ENCODE measurements around the gene DAB1. TPM values are rescaled to one million over a fixed set of nuclear protein-coding genes. Genes with fewer than 3 reads are reported as not detected.

The DAB1 gene
- total RNA-seq, 3 donors from 2014 or later = 0.61 to 2.0 (median 0.92) TPM

DNA sequence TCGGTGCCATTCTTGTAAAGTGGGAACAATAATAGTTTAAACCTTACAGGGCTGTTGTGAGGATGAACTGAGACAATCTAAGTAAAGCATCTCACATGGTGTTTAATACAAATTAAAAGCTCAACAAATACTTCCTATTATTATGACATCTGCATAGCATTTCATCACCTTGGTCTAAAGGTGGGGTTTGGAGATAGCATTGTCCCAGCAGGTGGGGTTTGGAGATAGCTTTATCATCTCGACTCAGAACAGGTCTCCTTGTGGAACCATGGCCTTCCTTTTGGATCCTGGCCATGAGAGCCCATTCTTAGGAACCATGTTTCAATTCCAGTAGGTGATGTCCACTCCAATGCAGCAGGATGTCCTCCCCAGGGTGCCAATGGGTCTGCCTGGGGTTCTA, 437.5 kb downstream of the DAB1 start:
- DNase-seq (no peak), ATAC-seq (no peak)
- Histone ChIP-seq H3K9me3 (no peaks in the 10 kb centered on the region), H3K36me3 (ENCODE audit: low read depth) (no peaks in the 10 kb centered on the region), H3K4me1 (ENCODE audit: low read depth) (no peaks in the 10 kb centered on the region), H3K4me3 (no peak overlapping the region)
- TF ChIP-seq, protein P1, sequence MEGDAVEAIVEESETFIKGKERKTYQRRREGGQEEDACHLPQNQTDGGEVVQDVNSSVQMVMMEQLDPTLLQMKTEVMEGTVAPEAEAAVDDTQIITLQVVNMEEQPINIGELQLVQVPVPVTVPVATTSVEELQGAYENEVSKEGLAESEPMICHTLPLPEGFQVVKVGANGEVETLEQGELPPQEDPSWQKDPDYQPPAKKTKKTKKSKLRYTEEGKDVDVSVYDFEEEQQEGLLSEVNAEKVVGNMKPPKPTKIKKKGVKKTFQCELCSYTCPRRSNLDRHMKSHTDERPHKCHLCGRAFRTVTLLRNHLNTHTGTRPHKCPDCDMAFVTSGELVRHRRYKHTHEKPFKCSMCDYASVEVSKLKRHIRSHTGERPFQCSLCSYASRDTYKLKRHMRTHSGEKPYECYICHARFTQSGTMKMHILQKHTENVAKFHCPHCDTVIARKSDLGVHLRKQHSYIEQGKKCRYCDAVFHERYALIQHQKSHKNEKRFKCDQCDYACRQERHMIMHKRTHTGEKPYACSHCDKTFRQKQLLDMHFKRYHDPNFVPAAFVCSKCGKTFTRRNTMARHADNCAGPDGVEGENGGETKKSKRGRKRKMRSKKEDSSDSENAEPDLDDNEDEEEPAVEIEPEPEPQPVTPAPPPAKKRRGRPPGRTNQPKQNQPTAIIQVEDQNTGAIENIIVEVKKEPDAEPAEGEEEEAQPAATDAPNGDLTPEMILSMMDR (IDR thresholded peaks at IDR 0.05) = no peak
- intact Hi-C loops (cut with DNase I, micrococcal nuclease) = no loop called here

DNA sequence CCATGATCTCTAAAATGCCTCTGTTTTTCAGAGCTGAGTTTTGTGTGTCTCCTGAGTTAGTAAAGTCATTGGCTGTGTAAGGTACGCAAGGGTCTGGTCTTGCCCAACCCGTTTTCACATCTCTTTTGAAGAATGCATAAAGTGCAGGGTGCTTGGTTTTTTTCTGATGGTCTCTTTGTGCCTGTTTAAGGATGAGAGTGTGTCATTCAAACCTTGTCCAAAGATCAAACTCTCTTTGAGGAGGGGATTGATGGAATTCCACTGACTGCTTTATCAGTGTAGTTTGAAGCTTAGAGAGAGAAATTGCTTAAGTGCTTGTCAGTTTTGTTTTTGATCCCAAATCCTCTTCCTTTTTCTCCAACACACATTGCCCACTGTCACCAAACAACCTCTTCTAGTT, 438.0 kb downstream of the DAB1 start:
- TF ChIP-seq, protein P1 (IDR thresholded peaks at IDR 0.05) = no peak
- H3K9me3 ChIP-seq = no peaks in the 10 kb centered on the region
- no peak overlapping the region for H3K4me3 ChIP-seq
- no peaks in the 10 kb centered on the region for H3K36me3 ChIP-seq (ENCODE audit: low read depth)
- H3K4me1 ChIP-seq (ENCODE audit: low read depth) = no peaks in the 10 kb centered on the region
- no peak for ATAC-seq
- DNase-seq = no peak
- intact Hi-C loops (cut with DNase I, micrococcal nuclease) = no loop called here

DNA sequence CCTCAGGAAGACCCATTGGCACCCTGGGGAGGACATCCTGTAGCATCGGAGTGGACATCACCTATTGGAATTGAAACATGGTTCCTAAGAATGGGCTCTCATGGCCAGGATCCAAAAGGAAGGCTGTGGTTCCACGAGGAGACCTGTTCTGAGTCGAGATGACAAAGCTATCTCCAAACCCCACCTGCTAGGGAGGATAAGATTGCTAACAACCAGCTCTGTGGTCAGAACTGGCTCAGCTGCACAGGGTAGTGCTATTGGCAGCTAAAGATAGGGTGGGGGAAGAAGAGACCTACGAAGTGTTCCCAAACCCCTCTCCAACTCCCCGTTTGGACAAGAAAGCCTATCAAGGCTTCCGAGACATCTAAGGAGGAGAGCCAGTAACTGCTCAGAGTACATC, 440.4 kb downstream of the DAB1 start:
- no peaks in the 10 kb centered on the region for H3K36me3 ChIP-seq (ENCODE audit: low read depth)
- H3K4me3 ChIP-seq = no peak overlapping the region
- DNase-seq (no peak), ATAC-seq (no peak)
- H3K4me1 ChIP-seq (ENCODE audit: low read depth) = no peaks in the 10 kb centered on the region
- TF ChIP-seq, protein P1 (IDR thresholded peaks at IDR 0.05) = no peak
- H3K9me3 ChIP-seq = no peaks in the 10 kb centered on the region
- intact Hi-C loops (cut with DNase I, micrococcal nuclease) = no loop called here

DNA sequence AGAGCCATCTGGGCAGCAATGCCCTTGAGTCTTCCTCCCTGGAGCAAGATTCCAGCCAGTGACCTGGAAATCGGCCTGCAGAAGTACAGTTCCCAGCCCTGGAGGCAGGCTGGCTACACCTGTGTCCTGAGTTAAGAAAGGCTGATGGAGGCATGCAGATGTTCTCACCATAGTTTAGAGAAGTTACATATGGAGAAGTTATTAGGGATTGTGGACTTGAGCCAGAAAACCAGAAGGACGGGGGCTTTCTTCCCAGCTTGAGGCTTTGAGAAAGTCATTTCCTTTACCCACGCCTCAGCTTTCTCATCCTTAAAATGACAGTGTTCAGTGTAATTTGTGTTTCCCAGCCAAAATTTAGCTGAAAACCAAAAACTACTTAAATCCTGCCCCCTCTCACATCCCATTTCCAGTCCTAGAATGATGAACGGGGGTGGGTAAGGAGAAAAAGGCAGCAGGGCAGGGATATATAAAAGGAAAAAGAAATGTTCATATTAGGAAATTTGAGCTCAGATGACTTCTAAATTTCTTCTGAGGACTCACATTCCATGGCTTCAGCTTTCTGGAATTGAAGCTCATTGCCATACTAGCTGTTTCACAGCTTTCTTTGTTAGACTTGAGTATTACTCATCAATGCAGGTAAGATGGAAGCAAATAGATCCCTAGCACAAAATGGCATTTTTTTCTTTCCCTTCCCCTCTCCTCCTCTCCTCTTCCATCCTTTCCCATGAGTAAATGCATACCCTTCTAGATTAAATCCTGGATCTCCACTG, 443.7 kb downstream of the DAB1 start:
- intact Hi-C loops (cut with DNase I, micrococcal nuclease) = no loop called here
- Histone ChIP-seq H3K9me3 (no peaks in the 10 kb centered on the region), H3K4me1 (ENCODE audit: low read depth) (no peaks in the 10 kb centered on the region), H3K36me3 (ENCODE audit: low read depth) (no peaks in the 10 kb centered on the region), H3K4me3 (no peak overlapping the region)
- DNase-seq = no peak
- TF ChIP-seq, protein P1 (IDR thresholded peaks at IDR 0.05) = no peak
- ATAC-seq = no peak

DNA sequence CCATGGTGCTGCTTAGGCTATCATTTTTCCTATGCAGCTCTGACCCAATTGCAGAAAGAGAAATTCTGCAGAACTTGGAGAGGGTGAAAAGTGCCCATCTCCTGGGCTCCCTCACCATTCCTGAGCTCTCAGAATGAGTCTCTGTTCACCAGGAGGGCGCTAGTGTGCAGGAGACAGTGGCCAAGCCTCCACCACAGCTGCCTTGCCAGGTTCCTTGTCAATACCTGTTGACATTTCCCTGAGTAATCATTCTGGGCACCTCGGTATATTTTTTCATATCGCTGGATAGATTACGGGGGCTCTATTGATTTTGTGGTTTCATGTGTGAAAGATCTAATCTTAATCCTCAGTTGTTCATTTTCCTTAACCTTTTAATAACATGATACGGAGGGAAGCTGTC, 445.0 kb downstream of the DAB1 start:
- Histone ChIP-seq H3K36me3 (ENCODE audit: low read depth) (no peaks in the 10 kb centered on the region), H3K4me1 (ENCODE audit: low read depth) (no peaks in the 10 kb centered on the region), H3K4me3 (no peak overlapping the region), H3K9me3 (no peaks in the 10 kb centered on the region)
- TF ChIP-seq, protein P1 (IDR thresholded peaks at IDR 0.05) = no peak
- DNase-seq (no peak), ATAC-seq (no peak)
- intact Hi-C loops (cut with DNase I, micrococcal nuclease) = no loop called here
